T-helper 2 cell treated with Interferon-gamma antibody and Interleukin-4, amounts not matched to agents 100 ng/mL and 5 ng/mL, for 36 hours (primary cell): Measurements from ENCODE around the gene SPDYE4. TPM values are rescaled to one million over a fixed set of nuclear protein-coding genes. Genes with fewer than 3 reads are reported as not detected.

Experiments used
- intact Hi-C: fragments of 100-400 bp; cut with micrococcal nuclease; formaldehyde crosslinking; loops from one replicate; pipeline ENCODE4 v1.15.1; 2023
- total RNA-seq: library from RNA; stranded (reverse); gene quantifications from 2 replicates; pipeline ENCODE4 v1.2.3, GENCODE V29; 2022

Gene SPDYE4
- total RNA-seq, 1 donor from 2014 or later = 0.20 TPM

DNA sequence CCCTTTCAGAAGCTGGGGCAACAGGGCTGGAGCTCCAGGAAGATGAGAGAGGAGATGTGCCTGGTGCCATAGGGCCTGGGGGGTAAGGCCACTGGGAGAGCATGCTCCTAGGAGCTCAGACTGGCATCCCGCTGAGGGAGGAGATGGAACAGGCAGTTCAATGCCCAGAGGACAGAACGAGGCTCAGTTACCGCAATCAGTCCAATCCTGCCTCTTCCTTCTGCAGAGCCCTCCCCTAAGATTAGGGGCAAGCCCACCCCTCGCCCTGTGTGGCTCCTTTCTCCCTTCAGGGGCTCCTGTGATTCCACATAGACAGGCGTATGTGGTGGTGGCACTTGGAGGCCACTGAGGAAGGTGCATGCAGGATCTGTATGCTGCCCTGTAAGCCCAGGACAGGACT is 16.1 kb downstream of the SPDYE4 start:
- intact Hi-C loops = loop anchor here (10.0 kb wide), 1 partner anchor 123 kb away; the partner anchor contains the start of gene PIK3R6

DNA sequence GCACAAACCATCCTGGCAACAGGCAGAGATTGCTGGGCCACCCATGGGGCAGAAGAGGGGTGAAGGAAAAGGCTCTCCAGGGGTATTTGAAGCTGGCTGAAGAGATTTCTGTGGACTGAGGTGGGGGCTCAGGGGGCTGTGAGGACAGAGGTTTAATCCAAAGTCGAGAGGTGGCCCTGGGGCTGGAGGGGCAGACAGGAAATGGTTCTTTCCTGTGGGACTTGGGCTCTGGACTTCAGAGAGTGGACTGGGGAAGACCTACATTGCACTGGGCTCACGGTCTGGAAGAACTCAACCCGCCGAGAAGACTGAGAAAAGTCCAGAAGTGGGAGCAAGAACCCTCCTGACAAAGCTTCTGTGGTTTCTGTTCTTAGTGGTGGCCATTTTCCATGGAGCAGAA is 16.6 kb downstream of the SPDYE4 start:
- intact Hi-C loops = loop anchor here (10.0 kb wide), 1 partner anchor 123 kb away; the partner anchor contains the start of gene PIK3R6

DNA sequence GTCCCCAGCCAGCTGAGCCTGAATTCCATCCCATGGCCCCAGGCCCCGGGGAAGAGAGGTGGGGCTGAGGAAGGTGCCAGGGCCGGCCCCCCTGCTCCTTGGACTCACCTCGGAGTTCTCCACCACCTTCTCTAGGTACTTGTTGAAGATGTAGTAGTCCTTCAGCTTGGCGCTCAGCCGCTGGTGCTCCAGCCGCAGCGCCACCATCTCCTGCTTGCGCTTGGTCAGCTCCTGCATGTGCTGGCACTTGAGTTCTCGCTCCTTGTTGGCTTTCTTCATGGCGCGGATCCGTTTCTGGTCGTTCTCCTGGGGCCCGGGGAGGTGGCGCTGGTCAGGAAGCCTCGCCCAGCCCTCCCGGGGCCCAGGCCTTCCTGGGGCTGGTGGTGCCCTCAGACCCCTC is 17.0 kb downstream of the SPDYE4 start:
- intact Hi-C loops = loop anchor here (10.0 kb wide), 1 partner anchor 123 kb away; the partner anchor contains the start of gene PIK3R6

GRCh38 chr17:8740486-8740885 is 17.9 kb downstream of the SPDYE4 start:
- intact Hi-C loops = loop anchor here (10.0 kb wide), 1 partner anchor 124 kb away; the partner anchor contains the start of gene PIK3R6

DNA sequence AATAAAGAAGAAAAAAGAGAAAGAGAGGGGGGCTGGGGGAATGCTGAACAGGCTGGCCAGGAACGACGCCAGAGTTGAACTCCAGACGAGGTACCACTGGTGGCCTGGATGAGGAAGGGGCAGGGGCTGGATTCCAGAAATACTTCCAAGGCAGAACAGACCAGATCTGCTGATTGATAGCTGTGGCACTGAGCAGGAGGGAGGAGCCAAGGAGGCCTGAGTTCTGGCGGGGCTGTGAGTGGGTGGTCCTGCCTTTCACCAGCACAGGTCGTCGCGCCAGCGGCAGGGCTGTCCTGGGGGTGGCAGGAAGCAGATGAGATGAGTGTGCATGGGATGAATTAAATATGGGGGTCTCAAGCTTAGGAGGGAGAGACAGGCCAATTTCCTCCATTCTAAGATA is 19.2 kb downstream of the SPDYE4 start:
- intact Hi-C loops = no loop called here

- intact Hi-C loops = no loop called here
These were observed 21.6 kb downstream of the SPDYE4 start for GRCh38 chr17:8736796-8737195.

GRCh38 chr17:8736362-8736761 is 22.0 kb downstream of the SPDYE4 start:
- intact Hi-C loops = no loop called here

- intact Hi-C loops = no loop called here
These were observed 22.9 kb downstream of the SPDYE4 start for GRCh38 chr17:8735336-8735939.

DNA sequence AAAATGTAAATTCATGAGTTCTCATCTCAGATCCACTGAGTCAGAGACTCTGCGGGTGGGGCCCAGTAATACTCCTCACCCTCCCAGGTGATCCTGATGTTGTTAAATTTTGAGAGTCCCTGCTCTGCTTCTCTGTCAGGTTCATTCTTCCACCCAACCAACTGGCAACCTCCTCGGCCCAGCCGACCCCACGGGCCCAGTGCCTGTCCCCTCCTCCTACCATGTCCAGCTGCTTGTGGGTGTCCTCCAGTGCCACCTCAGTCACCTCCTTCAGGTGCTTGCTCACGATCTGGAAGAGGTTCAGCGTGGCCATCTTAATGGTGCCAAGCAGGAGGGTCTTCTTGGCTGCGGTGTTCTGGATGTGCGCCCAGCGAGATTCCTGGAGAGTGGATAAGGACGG is 23.5 kb downstream of the SPDYE4 start:
- intact Hi-C loops = no loop called here

- intact Hi-C loops = no loop called here
These were observed 25.8 kb downstream of the SPDYE4 start for GRCh38 chr17:8732406-8733085.

DNA sequence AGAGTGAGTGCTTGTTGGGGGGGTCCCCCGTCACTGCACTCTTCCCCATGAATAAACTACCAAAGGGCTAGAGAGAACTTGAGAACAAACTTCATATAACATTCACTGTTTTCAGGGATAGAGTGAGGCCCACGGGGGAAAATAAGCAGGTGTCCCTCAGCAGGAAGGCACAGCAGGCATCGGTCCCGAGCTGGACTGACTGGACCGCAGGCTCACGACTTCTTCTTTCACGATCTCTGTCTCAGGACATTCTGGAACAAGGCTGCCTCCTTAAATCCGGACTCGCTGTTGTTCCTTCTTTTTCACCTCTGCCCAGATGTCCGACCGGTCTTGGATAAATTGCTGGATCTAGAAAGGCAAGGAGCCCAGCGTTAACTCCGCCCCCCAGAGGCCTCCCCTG is 28.5 kb downstream of the SPDYE4 start:
- intact Hi-C loops = no loop called here

GRCh38 chr17:8729421-8729820 is 28.9 kb downstream of the SPDYE4 start:
- intact Hi-C loops = no loop called here

DNA sequence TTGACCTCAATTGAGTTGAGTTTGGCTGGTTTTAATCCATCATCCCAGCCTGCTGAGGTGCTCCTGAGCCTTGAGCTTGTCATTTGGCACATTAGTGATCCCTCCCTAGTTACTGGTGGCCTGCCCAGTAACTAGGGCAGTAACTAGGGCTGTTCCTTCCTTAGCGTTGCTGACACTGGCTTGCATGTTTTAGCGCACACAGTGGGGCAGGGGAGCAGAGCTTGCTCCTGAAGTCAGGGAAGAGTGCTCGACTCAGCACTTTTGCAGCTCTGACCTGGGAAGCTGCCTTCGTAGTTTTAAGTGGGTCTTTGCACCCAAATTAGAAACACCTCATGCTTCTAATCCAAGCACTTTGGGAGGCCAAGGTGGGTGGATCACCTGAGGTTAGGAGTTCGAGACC is 29.4 kb downstream of the SPDYE4 start:
- intact Hi-C loops = no loop called here

DNA sequence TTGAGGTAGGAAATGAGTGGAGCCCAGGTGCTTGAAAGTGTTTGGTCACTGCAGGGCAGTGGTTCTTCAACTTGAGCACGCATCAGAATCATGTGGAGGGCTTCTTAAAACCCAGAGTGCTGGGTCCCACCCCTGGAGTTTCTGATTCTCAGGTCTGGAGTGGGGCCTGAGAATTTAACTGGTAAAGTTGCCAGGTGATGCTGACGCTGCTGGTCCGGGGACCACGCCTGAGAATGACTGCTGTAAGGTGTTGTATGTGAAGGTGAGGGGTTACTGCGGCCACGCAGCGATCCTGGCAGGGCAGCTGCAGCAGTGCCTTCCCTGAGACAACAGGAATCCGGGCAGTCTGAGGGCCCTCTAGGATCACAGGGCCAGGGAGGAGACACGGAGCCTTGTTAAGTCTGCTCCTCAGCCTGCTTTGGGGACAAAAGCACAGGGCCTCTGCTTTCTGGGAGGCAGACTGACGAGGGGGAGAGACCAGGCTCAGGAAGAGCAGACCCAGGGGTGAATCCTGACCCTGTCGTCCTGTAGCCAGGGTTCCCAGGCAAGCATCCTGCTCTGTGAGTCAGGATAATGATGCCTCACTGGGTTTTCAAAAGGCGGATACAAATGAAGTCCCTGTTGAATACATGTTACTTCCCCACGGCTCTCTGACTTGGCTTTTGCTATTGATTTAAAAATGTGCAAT is 30.0 kb downstream of the SPDYE4 start:
- intact Hi-C loops = no loop called here

DNA sequence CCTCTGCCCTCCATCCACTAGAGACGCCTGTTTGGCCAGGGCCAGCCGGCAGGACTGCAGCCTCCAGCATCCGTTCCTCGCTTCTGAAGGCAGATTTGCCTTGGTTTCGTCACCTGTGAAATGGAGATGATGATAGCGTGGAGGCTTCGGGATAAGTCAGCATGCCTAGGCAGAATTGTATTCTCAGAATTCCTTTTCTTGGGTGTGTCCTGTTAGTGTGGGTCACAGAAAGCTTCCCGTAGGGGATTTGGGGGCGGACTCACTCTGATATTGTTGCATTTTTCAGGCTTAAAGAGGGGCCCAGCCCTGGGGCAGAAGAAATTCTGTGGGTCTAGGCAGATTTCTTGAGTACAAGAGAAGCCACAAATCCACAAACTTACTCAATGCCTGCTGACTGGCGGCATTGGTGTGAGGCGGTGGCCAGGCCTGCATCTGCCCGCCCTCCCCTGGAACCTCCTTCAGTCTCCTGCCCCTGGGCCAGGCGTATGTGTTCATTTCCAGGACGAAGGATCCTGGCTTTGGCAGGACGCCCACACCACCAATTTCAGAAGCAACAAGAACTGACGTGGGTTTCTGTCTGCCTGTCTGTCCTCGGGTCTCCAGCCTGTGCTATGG is 31.3 kb downstream of the SPDYE4 start:
- intact Hi-C loops = no loop called here

GRCh38 chr17:8725881-8726876 is 32.2 kb downstream of the SPDYE4 start:
- intact Hi-C loops = no loop called here

DNA sequence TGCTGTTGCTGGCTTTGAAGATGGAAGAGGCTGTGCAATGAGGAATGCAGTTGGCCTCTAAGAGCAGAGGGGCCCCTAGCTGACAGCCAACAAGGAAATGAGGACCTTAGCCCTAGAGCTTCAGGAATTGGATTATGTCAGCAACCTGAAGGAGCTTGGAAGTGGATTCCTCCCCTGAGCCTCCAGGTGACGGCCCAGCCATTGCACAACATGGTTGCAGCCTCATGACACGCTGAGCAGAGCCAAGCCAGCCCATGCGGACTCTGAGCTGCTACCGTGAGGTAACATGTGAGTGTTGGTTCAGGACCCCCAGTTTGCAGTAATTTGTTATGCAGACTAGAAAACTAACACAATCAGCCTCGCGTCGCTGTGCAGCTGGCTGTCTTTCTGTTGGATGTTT is 33.9 kb downstream of the SPDYE4 start:
- intact Hi-C loops = no loop called here

DNA sequence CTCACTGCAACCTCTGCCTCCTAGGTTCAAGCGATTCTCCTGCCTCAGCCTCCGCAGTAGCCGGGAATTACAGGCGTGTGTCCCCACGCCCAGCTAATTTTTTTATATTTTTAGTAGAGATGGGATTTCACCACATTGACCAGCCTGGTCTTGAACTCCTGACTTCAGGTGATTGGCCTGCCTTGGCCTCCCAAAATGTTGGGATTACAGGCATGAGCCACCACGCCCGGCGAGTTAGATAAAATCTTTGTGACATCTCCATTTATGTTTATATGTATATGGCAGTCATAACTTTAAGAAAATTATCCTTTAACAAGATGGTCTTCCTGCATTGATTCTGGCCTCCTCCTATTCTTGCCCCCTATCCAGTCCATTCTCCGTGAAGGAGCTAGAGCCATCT is 37.8 kb downstream of the SPDYE4 start:
- intact Hi-C loops = no loop called here

DNA sequence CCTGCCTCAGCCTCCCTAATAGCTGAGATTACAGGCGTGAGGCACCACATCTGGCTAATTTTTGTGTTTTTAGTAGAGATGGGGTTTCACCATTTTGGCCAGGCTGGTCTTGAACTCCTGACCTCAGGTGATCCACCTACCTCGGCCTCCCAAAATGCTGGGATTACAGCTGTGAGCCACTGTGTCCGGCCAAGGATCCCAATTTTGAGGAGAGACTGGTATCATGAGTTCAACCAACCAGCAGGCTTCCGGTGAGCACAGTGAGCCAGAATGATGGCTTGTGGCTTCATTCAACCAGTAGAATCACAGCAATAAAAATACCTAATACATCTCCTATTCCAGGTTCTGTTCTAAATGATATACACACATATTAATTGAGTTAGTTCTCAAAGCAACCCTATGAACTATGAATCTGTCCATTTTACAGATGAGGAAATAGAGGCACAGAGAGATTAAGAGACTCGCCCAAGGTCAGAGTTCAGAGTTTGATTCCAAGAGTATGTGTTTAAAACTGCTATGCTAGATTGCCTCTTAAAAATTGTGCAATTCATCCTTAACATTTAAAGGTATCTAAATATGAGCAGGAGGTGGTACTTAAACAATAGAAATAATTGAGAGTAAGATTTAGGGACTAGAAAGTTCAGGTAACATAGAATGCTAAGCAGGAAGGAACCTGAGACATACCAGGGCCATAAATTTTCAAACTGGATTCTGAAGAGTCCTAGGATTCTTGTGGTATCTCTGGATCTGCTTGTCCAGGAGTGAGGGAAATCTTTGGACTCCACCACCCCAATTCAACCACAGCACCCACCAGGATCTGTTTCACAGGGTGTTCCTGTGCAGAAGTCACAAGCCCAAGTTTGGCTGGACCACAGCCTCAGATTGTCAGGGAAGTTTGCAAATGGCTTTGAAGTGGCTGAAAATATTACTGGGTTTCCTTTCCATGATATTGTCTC is 38.8 kb downstream of the SPDYE4 start:
- intact Hi-C loops = no loop called here
